ENCODE measurements around the gene XPNPEP1. TPM values are rescaled to one million over a fixed set of nuclear protein-coding genes. Genes with fewer than 3 reads are reported as not detected.

Gene XPNPEP1
- total RNA-seq, 1 experiment from 2014 or later, result 71.3 TPM

- H3K14ac ChIP-seq (ENCODE audit: insufficient read depth, low read length), result no peak overlapping the region
- Mint-ChIP-seq H3K4me1 (peaks cover 37 to 38% of the 10 kb centered on the region in 2 experiments), H3K27me3 (ENCODE audit: low read depth) (no peaks in the 10 kb centered on the region; the same call in 1 of the 2 replicates), H3K36me3 (ENCODE audit: insufficient read depth in 1 of 3, low read depth in 3 of 3) (no peaks in the 10 kb centered on the region; a peak in 1 of 7 replicates), H3K27ac (peak overlapping the region in 1 of 3 experiments; percentile 91; a peak in 1 of 7 replicates), H3K9me3 (no peaks in the 10 kb centered on the region; a peak in 1 of 5 replicates), H3K4me3 (no peak overlapping the region)
- H2BK12ac ChIP-seq (ENCODE audit: insufficient read length, low read depth, low read length), result no peak overlapping the region
- no peak overlapping the region for H2BK120ac ChIP-seq (ENCODE audit: low read depth, low read length, poor library complexity, severe bottlenecking)
- H2BK20ac ChIP-seq (ENCODE audit: low read depth, low read length, poor library complexity, severe bottlenecking), result no peak overlapping the region
- no peak overlapping the region for H3K9ac ChIP-seq (ENCODE audit: extremely low read depth, insufficient read length, low read length)
- no peak overlapping the region for H2BK15ac ChIP-seq (ENCODE audit: low read depth, low read length)
- H3K9me3 ChIP-seq (ENCODE audit: control insufficient read depth, low read depth, low read length), result no peaks in the 10 kb centered on the region
- H3K18ac ChIP-seq (ENCODE audit: insufficient read length, low read depth, low read length), result no peak overlapping the region
- H2AFZ ChIP-seq (ENCODE audit: low read length), result no peak overlapping the region
- no peaks in the 10 kb centered on the region for H3K79me1 ChIP-seq (ENCODE audit: insufficient read depth, low read depth, low read length, poor library complexity, severe bottlenecking)
- no peak overlapping the region for H3K4ac ChIP-seq (ENCODE audit: low read depth, low read length)
- H3K56ac ChIP-seq (ENCODE audit: insufficient read length, low read depth, low read length), result no peak overlapping the region
- H2AK5ac ChIP-seq (ENCODE audit: insufficient read length, low read length), result no peak overlapping the region
- H3T11ph ChIP-seq (ENCODE audit: low read length), result no peak overlapping the region
- no peak overlapping the region for H4K8ac ChIP-seq (replicated peaks; ENCODE audit: insufficient read length, low read depth, low read length)
- H3K27me3 ChIP-seq (ENCODE audit: insufficient read depth, low read length), result no peaks in the 10 kb centered on the region
- H3K23ac ChIP-seq (ENCODE audit: insufficient read length, low read depth, low read length), result no peak overlapping the region
- DNase-seq, result no peak
- no peak overlapping the region for H3K4me2 ChIP-seq (ENCODE audit: insufficient read depth, insufficient read length, low read length)
- H2BK5ac ChIP-seq (ENCODE audit: insufficient read length, low read length), result no peak overlapping the region
- H4K91ac ChIP-seq (ENCODE audit: insufficient read length, low read depth, low read length), result no peak overlapping the region
- no peak for TF ChIP-seq CTCF (conservative IDR thresholded peaks at IDR 0.05)
- peaks cover 3% of the 10 kb centered on the region; the same call in 1 of the 2 replicates for H3K4me1 ChIP-seq (ENCODE audit: insufficient read depth, low read length)
- peaks cover 3% of the 10 kb centered on the region for H3K23me2 ChIP-seq (ENCODE audit: insufficient read length, low read depth, low read length, poor library complexity, severe bottlenecking)
- H4K20me1 ChIP-seq (ENCODE audit: control insufficient read depth, insufficient read depth, insufficient read length), result no peaks in the 10 kb centered on the region
- no peaks in the 10 kb centered on the region for H3K79me2 ChIP-seq (ENCODE audit: insufficient read depth, low read length)
- H3K27ac ChIP-seq (ENCODE audit: insufficient read length, low read depth, low read length), result no peak overlapping the region
- no CpG with 5 or more reads among the region's 1 CpG for WGBS (ENCODE audit: extremely low coverage, insufficient read length, low lambda C conversion rate)
- no peak overlapping the region for H4K5ac ChIP-seq (ENCODE audit: insufficient read length, low read depth, low read length)
Observed at GRCh38 chr10:109962247-109962646, 38.9 kb upstream of the XPNPEP1 start.

Data from H9 (cell line).